GM12875 (cell line): ENCODE results near the gene MYRF.
A peak's percentile ranks its signal among the peaks of the same experiment; 100 is the strongest.

ENCODE experiments used
- H3K4me3 ChIP-seq: one replicate; pipeline ENCODE4 v1.5.1; 2011; ENCODE audit warnings: low read depth, low read length, control low read depth
- TF ChIP-seq, protein P1 (sequence below): IDR thresholded peaks from 2 replicates; pipeline ENCODE4 v1.5.1; 2011; ENCODE audit warnings: low read depth, mild to moderate bottlenecking, control low read depth, inconsistent platforms, low read length, moderate library complexity, borderline replicate concordance; ENCODE audit not compliant: insufficient read depth

The MYRF gene

GRCh38 chr11:61766353-61766841 lies 14.0 kb downstream of the MYRF start:
- TF ChIP-seq, protein P1, sequence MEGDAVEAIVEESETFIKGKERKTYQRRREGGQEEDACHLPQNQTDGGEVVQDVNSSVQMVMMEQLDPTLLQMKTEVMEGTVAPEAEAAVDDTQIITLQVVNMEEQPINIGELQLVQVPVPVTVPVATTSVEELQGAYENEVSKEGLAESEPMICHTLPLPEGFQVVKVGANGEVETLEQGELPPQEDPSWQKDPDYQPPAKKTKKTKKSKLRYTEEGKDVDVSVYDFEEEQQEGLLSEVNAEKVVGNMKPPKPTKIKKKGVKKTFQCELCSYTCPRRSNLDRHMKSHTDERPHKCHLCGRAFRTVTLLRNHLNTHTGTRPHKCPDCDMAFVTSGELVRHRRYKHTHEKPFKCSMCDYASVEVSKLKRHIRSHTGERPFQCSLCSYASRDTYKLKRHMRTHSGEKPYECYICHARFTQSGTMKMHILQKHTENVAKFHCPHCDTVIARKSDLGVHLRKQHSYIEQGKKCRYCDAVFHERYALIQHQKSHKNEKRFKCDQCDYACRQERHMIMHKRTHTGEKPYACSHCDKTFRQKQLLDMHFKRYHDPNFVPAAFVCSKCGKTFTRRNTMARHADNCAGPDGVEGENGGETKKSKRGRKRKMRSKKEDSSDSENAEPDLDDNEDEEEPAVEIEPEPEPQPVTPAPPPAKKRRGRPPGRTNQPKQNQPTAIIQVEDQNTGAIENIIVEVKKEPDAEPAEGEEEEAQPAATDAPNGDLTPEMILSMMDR, result no peak
- H3K4me3 ChIP-seq, result no peak overlapping the region

GRCh38 chr11:61768376-61769076 lies 16.1 kb downstream of the MYRF start:
- TF ChIP-seq, protein P1, result no peak

DNA sequence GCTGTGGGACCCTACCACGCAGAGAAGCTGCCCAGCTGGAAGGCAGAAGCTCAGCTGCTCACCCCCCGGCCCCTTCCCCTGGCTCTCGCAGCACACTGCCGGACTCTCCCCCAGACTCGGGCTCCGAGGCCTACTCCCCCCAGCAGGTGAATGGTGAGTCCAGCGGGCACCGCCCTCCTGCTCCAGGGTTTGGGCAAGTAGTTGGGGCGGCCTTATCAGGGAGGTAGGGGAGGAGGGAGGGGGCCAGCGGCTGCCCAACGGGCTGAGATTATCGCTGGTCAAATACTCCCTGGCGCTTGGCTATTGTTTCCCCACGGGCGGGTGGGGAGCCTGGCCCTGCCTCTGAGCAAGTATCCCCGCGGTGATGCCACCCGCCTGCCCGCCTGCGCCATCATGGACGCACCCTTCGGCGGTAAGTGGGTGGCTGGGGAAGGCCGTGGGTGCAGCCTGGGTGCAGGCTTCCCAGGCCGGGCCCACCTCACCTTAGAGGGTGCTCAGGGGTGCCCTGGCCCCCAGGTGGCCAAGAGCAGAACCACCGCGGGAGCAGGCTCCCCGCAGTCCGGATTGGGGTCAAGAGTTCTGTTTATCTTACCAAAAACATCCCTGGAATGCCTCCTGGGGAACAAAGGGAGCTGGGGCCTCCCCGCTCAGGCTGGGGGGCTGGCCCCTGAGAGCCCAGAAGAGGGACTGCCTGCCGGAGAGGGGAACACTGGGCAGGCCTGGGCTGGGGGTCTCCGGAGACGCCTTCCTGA lies 16.9 kb downstream of the MYRF start:
- TF ChIP-seq, protein P1, result 0 out of 2 replicates have a peak, but pooled peaks have one; percentile 13
- H3K4me3 ChIP-seq, result no peak overlapping the region

More at GRCh38 chr11:61768376-61769076, 16.1 kb downstream of the MYRF start:
- no peak overlapping the region for H3K4me3 ChIP-seq

DNA sequence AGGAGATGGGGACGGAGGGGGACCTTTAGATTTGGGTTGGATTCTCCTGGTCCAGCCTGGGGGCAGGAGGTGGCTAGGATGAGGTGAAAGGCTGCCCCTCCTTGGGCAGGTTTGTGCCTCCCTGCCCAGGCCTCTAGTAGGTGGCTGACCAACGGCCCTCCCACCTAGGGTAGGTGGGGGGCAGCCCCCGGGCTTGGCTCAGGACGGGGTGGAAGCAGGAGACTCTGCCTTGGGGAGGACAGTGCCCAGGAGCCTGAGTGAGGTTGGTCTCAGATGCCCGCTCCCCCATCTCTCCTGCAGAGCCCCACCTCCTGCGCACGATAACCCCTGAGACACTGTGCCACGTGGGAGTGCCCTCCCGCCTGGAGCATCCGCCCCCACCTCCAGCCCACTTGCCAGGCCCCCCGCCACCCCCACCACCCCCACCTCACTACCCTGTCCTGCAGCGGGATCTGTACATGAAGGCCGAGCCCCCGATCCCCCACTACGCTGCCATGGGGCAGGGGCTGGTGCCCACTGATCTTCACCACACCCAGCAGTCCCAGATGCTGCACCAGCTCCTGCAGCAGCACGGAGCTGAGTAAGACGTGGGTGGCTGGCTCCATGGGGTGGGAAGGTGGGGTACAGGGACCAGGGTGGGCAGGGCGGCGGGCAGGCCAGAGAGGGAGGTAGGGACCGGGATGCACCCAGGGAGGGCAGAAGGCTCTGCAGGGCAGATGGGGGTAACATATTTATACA lies 17.7 kb downstream of the MYRF start:
- H3K4me3 ChIP-seq, result no peak overlapping the region
- TF ChIP-seq, protein P1, result no peak

DNA sequence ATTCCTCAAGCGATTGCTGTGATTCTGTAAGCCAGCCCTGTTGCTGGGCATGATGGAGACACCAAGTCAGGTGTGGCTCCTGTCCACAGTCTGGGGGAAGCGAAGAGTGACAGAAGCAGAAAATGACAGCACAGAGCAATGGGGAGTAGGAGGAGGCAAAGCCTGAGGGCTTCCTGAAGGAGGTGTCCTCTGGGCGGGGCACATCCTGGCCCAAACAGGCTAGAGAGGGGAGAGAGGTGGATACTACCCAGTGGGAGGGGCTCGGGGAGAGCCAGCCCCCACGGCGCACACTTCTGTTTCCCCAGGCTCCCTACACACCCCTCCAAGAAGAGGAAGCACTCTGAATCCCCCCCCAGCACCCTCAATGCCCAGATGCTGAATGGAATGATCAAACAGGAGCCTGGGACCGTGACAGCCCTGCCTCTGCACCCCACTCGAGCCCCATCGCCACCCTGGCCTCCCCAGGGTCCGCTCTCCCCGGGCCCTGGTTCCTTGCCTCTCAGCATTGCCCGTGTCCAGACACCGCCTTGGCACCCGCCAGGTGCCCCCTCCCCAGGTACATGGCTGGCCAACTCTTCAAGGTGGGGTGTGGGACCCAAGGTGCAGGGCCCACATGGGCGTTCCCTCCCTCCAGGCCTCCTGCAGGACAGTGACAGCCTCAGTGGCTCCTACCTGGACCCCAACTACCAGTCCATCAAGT lies 18.9 kb downstream of the MYRF start:
- TF ChIP-seq, protein P1, result no peak
- H3K4me3 ChIP-seq, result no peak overlapping the region

DNA sequence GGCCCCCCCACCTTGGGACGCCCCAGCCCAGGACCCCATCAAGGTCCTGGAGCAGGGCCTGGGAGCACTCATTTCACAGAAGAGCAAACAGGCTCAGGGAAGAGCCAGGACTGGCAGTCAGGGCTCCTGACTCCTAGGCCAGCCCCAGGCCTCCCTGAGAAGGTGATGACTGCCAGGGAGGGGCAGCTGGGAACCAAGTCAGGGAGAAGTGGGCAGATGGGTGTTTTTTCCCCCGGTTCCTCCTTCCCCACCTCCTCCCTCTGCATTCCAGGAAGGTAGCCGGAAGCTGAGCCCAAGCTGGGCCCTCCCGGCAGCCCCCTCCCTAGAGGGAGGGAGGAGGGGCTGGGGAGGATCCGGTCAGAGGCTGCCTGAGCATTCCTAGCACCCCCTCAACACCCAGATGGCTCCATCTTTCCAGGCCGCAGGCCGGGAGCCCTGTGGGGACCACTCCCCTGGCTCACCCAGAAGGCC lies 19.6 kb downstream of the MYRF start:
- H3K4me3 ChIP-seq, result no peak overlapping the region
- TF ChIP-seq, protein P1, result no peak
